HepG2 (cell line): ENCODE data around the gene ZNF444. TPM values are rescaled to one million over a fixed set of nuclear protein-coding genes. Genes with fewer than 3 reads are reported as not detected.

Experiments
- ARNTL ChIP-seq: sonication (generic); formaldehyde crosslinking; IDR thresholded peaks from 2 replicates; pipeline ENCODE4 v1.4.0; 2020; ENCODE audit warnings: mild to moderate bottlenecking, missing genetic modification reagents
- ATF7 ChIP-seq, 2 experiments: fragments of 450-650 bp in 1 of 2; sonication (generic) in 1 of 2; formaldehyde crosslinking in 1 of 2; IDR thresholded peaks; 2 replicates each; pipeline versions ENCODE4 v1.4.0 to v1.6.1; 2016 to 2020; ENCODE audit warnings: antibody characterized with exemption in 1 of 2, mild to moderate bottlenecking in 1 of 2, missing genetic modification reagents in 1 of 2
- BRCA1 ChIP-seq: sonication (generic); formaldehyde crosslinking; IDR thresholded peaks from 2 replicates; pipeline ENCODE4 v1.4.0; 2020; ENCODE audit warnings: missing genetic modification reagents
- CHD4 ChIP-seq: fragments of 200-600 bp; sonication (generic); IDR thresholded peaks from 2 replicates; pipeline ENCODE4 v1.7.0; 2017; ENCODE audit warnings: mild to moderate bottlenecking, low read length, borderline replicate concordance
- CREB1 ChIP-seq, 2 experiments: fragments of 450-650 bp in 1 of 2; IDR thresholded peaks; 2 replicates each; pipeline ENCODE4 v1.6.1; 2016 to 2017; ENCODE audit warnings: control low read depth in 1 of 2, mild to moderate bottlenecking in 1 of 2, missing compliant biosample characterization in 1 of 2, missing genetic modification characterization in 1 of 2
- EED ChIP-seq: sonication (generic); formaldehyde crosslinking; IDR thresholded peaks from 2 replicates; pipeline ENCODE4 v1.5.0; 2020; ENCODE audit warnings: mild to moderate bottlenecking, missing genetic modification reagents
- ETS1 ChIP-seq: sonication (generic); formaldehyde crosslinking; IDR thresholded peaks from 2 replicates; pipeline ENCODE4 v1.4.0; 2020; ENCODE audit warnings: missing genetic modification reagents
- KDM1A ChIP-seq: IDR thresholded peaks from 2 replicates; pipeline ENCODE4 v1.6.1; 2016; ENCODE audit warnings: missing compliant biosample characterization
- LCORL ChIP-seq, 2 experiments: fragments of 450-650 bp in 1 of 2; sonication (generic) in 1 of 2; formaldehyde crosslinking in 1 of 2; IDR thresholded peaks; 2 replicates each; pipeline versions ENCODE4 v1.5.0 to v1.6.1; 2017 to 2020; ENCODE audit warnings: antibody characterized with exemption in 1 of 2, missing genetic modification reagents in 1 of 2
- MBD4 ChIP-seq: IDR thresholded peaks from 2 replicates; pipeline ENCODE4 v1.6.1; 2012; ENCODE audit warnings: low read length, inconsistent platforms, borderline replicate concordance
- PHF20 ChIP-seq: sonication (generic); formaldehyde crosslinking; IDR thresholded peaks from 2 replicates; pipeline ENCODE4 v1.5.0; 2020; ENCODE audit warnings: mild to moderate bottlenecking, missing genetic modification reagents
- RARA ChIP-seq: IDR thresholded peaks from 2 replicates; pipeline ENCODE4 v1.6.1; 2016; ENCODE audit warnings: missing genetic modification reagents, missing compliant biosample characterization
- REL ChIP-seq: sonication (generic); formaldehyde crosslinking; conservative IDR thresholded peaks from 2 replicates; pipeline ENCODE4 v1.8.0; 2022; ENCODE audit warnings: mild to moderate bottlenecking, missing genetic modification reagents, moderate library complexity
- RFX5 ChIP-seq: IDR thresholded peaks from 2 replicates; pipeline ENCODE4 v1.6.1; 2011; ENCODE audit warnings: low read depth, low read length, improper control_type of control experiment
- SAP130 ChIP-seq: IDR thresholded peaks from 2 replicates; pipeline ENCODE4 v1.6.1; 2016; ENCODE audit warnings: low read depth
- SUZ12 ChIP-seq: fragments of 150-350 bp; IDR thresholded peaks from 2 replicates; pipeline ENCODE4 v1.6.1; 2014; ENCODE audit warnings: low read depth, low read length
- ZBTB38 ChIP-seq: sonication (generic); formaldehyde crosslinking; IDR thresholded peaks from 2 replicates; pipeline ENCODE4 v1.5.1; 2020; ENCODE audit warnings: mild to moderate bottlenecking, missing genetic modification reagents
- ZNF20 ChIP-seq: sonication (generic); formaldehyde crosslinking; IDR thresholded peaks from 2 replicates; pipeline ENCODE4 v1.4.0; 2020; ENCODE audit warnings: mild to moderate bottlenecking, moderate library complexity, missing genetic modification reagents
- ZNF251 ChIP-seq: sonication (generic); formaldehyde crosslinking; IDR thresholded peaks from 2 replicates; pipeline ENCODE4 v1.9.0; 2021; ENCODE audit warnings: mild to moderate bottlenecking, missing genetic modification reagents
- ZNF292 ChIP-seq: sonication (generic); formaldehyde crosslinking; IDR thresholded peaks from 2 replicates; pipeline ENCODE4 v1.8.1; 2022; ENCODE audit warnings: mild to moderate bottlenecking, low read depth, missing genetic modification reagents, borderline replicate concordance
- ZNF326 ChIP-seq: sonication (generic); formaldehyde crosslinking; IDR thresholded peaks from 2 replicates; pipeline ENCODE4 v1.4.0; 2020; ENCODE audit warnings: missing genetic modification reagents, borderline replicate concordance
- polyA plus RNA-seq, 8 experiments: library from polyadenylated mRNA; depleted of rRNA in 3 of 8; stranded (reverse) in 7 of 8; unstranded in 1 of 8; fragments of >200 nt; fragmentation: Illumina TruSeq in 4 of 8; extraction: Trizol in 4 of 8; gene quantifications; 2 replicates each; pipeline versions ENCODE4 v1.2.1 to v1.2.3, GENCODE V29; 2011 to 2016; ENCODE audit warnings: low read depth in 4 of 8, missing spikeins in 1 of 8, mixed read lengths in 1 of 8; ENCODE audit not compliant: insufficient read depth in 1 of 8
- total RNA-seq, 5 experiments: library from RNA; depleted of rRNA; stranded (reverse); fragments of >200 nt; fragmentation: Illumina TruSeq; extraction: Trizol; gene quantifications; 2 replicates each; pipeline ENCODE4 v1.2.3, GENCODE V29; 2016; ENCODE audit warnings: low read depth in 1 of 5
- TF ChIP-seq, protein P1 (sequence below): sonication (generic); formaldehyde crosslinking; IDR thresholded peaks from 2 replicates; pipeline ENCODE4 v1.5.0; 2020; ENCODE audit warnings: mild to moderate bottlenecking, missing genetic modification reagents
- TF ChIP-seq, protein P2 (sequence below): sonication (generic); formaldehyde crosslinking; IDR thresholded peaks from 2 replicates; pipeline ENCODE4 v1.4.0; 2020; ENCODE audit warnings: missing genetic modification reagents
- TF ChIP-seq, protein P3 (sequence below): sonication (generic); formaldehyde crosslinking; IDR thresholded peaks from 2 replicates; pipeline ENCODE4 v1.5.0; 2020; ENCODE audit warnings: mild to moderate bottlenecking, missing genetic modification reagents

ZNF444 gene
- total and polyA plus RNA-seq, 2 of the 13 experiments (the other 11 are each of a cell fraction or from before 2014, with no cell fraction given), result 27.4 to 30.3 TPM

- TF ChIP-seq, protein P1, sequence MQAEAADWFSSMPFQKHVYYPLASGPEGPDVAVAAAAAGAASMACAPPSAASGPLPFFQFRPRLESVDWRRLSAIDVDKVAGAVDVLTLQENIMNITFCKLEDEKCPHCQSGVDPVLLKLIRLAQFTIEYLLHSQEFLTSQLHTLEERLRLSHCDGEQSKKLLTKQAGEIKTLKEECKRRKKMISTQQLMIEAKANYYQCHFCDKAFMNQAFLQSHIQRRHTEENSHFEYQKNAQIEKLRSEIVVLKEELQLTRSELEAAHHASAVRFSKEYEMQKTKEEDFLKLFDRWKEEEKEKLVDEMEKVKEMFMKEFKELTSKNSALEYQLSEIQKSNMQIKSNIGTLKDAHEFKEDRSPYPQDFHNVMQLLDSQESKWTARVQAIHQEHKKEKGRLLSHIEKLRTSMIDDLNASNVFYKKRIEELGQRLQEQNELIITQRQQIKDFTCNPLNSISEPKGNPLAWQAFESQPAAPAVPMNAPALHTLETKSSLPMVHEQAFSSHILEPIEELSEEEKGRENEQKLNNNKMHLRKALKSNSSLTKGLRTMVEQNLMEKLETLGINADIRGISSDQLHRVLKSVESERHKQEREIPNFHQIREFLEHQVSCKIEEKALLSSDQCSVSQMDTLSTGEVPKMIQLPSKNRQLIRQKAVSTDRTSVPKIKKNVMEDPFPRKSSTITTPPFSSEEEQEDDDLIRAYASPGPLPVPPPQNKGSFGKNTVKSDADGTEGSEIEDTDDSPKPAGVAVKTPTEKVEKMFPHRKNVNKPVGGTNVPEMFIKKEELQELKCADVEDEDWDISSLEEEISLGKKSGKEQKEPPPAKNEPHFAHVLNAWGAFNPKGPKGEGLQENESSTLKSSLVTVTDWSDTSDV, result no peak
- TF ChIP-seq, protein P2, sequence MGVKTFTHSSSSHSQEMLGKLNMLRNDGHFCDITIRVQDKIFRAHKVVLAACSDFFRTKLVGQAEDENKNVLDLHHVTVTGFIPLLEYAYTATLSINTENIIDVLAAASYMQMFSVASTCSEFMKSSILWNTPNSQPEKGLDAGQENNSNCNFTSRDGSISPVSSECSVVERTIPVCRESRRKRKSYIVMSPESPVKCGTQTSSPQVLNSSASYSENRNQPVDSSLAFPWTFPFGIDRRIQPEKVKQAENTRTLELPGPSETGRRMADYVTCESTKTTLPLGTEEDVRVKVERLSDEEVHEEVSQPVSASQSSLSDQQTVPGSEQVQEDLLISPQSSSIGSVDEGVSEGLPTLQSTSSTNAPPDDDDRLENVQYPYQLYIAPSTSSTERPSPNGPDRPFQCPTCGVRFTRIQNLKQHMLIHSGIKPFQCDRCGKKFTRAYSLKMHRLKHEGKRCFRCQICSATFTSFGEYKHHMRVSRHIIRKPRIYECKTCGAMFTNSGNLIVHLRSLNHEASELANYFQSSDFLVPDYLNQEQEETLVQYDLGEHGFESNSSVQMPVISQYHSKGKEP, result no peak
- TF ChIP-seq ETS1 (CRISPR knock-in tag) (0 out of 2 replicates have a peak, but pooled peaks have one; percentile 18), PHF20 (CRISPR knock-in tag) (no peak), KDM1A (CRISPR knock-in tag) (no peak), RARA (CRISPR knock-in tag) (no peak), ZNF20 (CRISPR knock-in tag) (no peak), SAP130 (CRISPR knock-in tag) (peak; percentile 28), EED (CRISPR knock-in tag) (no peak), SUZ12 (no peak), ZNF251 (CRISPR knock-in tag) (no peak), LCORL (IDR thresholded peaks at IDR 0.05) (no peak), LCORL (CRISPR knock-in tag; IDR thresholded peaks at IDR 0.05) (0 out of 2 replicates have a peak, but pooled peaks have one; percentile 2), ZNF326 (CRISPR knock-in tag) (no peak), RFX5 (no peak), REL (CRISPR knock-in tag) (no peak), CHD4 (no peak), MBD4 (no peak), ZBTB38 (no peak), BRCA1 (CRISPR knock-in tag) (no peak), ATF7 (IDR thresholded peaks at IDR 0.05) (no peak), ATF7 (CRISPR knock-in tag; IDR thresholded peaks at IDR 0.05) (no peak), CREB1 (IDR thresholded peaks at IDR 0.05) (no peak), CREB1 (CRISPR knock-in tag; IDR thresholded peaks at IDR 0.05) (no peak), ZNF292 (CRISPR knock-in tag) (no peak), ARNTL (no peak)
- TF ChIP-seq, protein P3, sequence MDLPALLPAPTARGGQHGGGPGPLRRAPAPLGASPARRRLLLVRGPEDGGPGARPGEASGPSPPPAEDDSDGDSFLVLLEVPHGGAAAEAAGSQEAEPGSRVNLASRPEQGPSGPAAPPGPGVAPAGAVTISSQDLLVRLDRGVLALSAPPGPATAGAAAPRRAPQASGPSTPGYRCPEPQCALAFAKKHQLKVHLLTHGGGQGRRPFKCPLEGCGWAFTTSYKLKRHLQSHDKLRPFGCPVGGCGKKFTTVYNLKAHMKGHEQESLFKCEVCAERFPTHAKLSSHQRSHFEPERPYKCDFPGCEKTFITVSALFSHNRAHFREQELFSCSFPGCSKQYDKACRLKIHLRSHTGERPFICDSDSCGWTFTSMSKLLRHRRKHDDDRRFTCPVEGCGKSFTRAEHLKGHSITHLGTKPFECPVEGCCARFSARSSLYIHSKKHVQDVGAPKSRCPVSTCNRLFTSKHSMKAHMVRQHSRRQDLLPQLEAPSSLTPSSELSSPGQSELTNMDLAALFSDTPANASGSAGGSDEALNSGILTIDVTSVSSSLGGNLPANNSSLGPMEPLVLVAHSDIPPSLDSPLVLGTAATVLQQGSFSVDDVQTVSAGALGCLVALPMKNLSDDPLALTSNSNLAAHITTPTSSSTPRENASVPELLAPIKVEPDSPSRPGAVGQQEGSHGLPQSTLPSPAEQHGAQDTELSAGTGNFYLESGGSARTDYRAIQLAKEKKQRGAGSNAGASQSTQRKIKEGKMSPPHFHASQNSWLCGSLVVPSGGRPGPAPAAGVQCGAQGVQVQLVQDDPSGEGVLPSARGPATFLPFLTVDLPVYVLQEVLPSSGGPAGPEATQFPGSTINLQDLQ (CRISPR knock-in tag), result no peak
These were observed 21.5 kb upstream of the ZNF444 start (continued) for GRCh38 chr19:56119582-56119978.
